Measurements from ENCODE around the gene MYO5A. TPM values are rescaled to one million over a fixed set of nuclear protein-coding genes. Genes with fewer than 3 reads are reported as not detected.

Gene MYO5A
- total RNA-seq, 1 donor from 2014 or later, result 67.8 TPM

GRCh38 chr15:52263563-52264282, 265.0 kb downstream of the MYO5A start:
- DNase-seq (ENCODE audit: low spot score), result no peak

DNA sequence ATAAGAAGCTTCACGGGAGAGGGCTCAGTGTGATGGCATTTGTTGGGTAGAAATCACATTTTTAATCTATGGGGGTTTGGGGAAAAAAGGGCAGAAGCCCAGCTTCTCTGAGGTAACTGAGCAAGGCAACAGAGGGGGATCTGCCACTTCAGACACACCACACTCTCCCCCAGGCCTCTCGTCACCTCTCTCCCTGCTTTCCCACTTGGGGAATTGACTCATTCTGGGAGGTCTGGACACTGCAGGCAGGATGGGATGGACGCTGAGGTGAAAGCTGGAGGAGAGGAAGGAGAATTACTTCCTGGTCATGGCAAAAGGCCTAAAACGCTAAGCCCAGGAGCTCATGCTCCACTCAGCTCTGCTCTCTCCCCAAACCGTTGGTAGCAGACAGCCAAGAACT, 266.3 kb downstream of the MYO5A start:
- DNase-seq (ENCODE audit: low spot score), result no peak

DNA sequence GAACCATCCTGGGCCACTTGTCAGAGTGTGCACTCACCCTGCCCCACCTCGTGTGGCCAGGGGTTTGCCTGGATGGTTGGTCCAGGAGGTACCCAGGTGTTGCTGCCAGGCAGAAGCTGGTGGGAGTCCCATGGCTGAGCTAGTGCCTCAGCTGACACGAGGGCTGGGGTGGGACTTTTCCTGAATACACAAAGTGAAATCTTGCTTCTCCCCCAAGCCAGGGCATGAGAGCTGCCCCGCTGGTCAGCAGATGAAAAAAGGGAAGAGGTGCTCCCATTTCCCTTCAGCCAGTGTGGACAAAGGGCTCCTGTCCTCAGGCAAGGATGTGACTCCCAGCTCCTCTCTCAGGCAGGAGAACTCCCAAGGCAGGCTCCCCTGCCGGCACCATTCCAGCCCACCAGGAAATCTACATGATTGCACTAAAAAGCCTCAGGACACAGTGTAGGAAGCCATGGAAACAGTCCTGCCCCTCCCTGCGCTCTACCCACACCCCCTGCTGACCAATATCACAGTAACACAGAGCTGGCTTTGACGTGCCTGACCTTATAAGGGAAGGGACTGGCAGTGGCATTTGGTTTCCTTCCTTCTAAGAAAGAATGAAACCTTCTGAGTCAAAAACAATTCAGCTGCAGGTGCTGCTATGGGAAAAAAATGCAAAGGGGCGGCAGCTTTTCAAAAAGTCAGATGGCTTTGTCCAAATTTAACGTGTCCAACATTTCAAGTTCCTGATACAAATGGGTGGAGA, 267.0 kb downstream of the MYO5A start:
- DNase-seq (ENCODE audit: low spot score), result no peak

DNA sequence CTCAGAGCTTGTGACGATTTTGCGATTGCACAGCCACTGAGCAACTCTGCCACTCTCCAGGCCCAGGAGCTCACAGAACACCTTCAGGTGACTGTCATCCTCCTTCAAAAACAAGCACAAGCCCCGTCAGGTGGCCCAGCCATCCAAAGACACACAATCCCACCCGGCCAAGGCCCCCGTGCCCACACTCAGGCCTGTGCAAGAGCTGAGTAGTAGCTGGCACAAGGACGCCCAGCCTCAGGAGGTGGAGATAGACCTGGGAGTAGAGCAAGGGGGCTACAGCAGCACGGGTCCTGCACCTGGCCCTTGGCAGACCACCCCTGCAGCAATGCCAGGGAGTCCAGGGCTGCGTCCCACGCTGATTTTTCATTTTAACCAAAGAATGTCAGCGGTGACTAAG, 267.7 kb downstream of the MYO5A start:
- DNase-seq (ENCODE audit: low spot score), result no peak

- DNase-seq (ENCODE audit: low spot score), result no peak
Measured at GRCh38 chr15:52259503-52259902, 269.2 kb downstream of the MYO5A start.

DNA sequence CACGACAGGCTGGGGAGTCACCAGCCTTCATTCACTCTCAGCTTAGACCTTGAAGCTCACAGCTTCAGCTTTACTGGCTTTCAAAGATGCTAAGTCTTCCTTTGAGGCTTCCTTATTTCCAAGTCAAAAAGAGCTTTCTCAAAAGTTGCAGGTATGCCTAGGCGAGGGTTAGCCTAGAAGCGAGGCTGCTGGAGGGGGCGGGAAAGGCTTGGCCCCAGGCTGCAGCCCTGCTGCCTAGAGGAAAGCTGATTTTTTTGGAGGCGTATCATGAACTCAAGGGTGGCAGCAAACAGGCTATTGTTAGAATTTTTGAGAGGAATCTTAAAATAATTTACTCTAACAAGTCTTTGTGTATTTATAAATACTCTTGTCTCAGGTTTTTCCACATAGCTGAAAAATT, 270.2 kb downstream of the MYO5A start:
- no peak for DNase-seq (ENCODE audit: low spot score)

DNA sequence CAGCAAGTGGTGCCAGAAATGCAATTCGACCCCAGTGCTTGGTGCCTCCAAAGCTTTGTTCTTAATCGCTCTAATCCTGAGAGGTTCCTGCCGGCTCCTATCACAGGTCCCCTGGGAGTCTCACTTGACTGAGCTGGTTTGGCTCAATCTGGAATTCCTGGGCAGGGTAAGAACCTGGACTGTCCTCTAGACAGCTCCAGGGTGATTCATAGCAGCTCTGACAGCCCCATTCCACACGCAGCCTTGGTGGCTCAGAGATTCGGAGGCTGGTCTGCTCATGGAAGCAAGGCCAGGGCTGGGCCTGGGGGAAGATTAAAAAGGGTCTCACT, 271.0 kb downstream of the MYO5A start:
- DNase-seq (ENCODE audit: low spot score), result no peak

Small RNA genes within 50 kb of the gene (microRNA-seq; reads per million reads assigned to microRNA genes)
- gene MIR1266 (ENCODE audit: borderline number of aligned reads), result not detected

Other genes starting within 250 kb of the MYO5A start
- gene MYO5C, start 233.1 kb downstream of the MYO5A start, total RNA-seq, result 18.5 TPM
- 179 TPM for gene ARPP19, start 40.1 kb upstream of the MYO5A start, total RNA-seq
- 61.5 TPM for gene ATOSA, start 150.5 kb upstream of the MYO5A start, total RNA-seq